PC-9 (cell line): ENCODE measurements around the gene KARS1.

Experiments
- EZH2 ChIP-seq: fragments of 200-600 bp; sonication (generic); IDR thresholded peaks from 2 replicates; pipeline ENCODE4 v1.8.0; 2017; ENCODE audit warnings: antibody characterized with exemption, low read depth
- TF ChIP-seq, protein P1 (sequence below): fragments of 200-600 bp; sonication (generic); conservative IDR thresholded peaks from 2 replicates; pipeline ENCODE4 v1.6.1; 2017; ENCODE audit warnings: mixed run types, antibody characterized with exemption, mild to moderate bottlenecking, moderate library complexity

DNA sequence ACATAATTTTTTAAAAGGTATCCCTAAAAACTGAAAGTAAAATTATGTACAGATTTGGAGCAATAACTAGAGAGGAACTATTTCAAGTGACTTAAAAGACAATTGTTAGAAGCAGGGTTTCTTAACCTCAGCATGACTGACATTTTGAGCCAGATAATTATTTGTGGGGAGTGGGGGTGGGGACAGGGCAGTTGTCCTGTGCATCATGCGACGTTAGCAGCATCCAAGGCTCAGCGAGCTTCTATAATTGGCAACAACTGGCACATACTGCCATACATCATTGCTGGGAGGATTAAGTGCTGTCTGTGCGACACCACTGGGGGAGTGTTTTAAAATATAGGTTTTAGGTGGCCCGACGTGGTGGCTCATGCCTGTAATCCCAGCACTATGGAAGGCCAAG lies 54.2 kb downstream of the KARS1 start:
- TF ChIP-seq, protein P1, sequence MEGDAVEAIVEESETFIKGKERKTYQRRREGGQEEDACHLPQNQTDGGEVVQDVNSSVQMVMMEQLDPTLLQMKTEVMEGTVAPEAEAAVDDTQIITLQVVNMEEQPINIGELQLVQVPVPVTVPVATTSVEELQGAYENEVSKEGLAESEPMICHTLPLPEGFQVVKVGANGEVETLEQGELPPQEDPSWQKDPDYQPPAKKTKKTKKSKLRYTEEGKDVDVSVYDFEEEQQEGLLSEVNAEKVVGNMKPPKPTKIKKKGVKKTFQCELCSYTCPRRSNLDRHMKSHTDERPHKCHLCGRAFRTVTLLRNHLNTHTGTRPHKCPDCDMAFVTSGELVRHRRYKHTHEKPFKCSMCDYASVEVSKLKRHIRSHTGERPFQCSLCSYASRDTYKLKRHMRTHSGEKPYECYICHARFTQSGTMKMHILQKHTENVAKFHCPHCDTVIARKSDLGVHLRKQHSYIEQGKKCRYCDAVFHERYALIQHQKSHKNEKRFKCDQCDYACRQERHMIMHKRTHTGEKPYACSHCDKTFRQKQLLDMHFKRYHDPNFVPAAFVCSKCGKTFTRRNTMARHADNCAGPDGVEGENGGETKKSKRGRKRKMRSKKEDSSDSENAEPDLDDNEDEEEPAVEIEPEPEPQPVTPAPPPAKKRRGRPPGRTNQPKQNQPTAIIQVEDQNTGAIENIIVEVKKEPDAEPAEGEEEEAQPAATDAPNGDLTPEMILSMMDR, result no peak
- TF ChIP-seq EZH2, result no peak
